HG03442 (cell line): ENCODE results near the gene EVX2.
A peak's percentile ranks its signal among the peaks of the same experiment; 100 is the strongest.

ENCODE experiments used
- ATAC-seq: cut with Tn5 transposase; IDR thresholded peaks from one replicate; pipeline ENCODE4 v1.9.1; 2021; ENCODE audit warnings: mild to moderate bottlenecking, moderate library complexity; ENCODE audit not compliant: unreplicated experiment

The EVX2 gene

DNA sequence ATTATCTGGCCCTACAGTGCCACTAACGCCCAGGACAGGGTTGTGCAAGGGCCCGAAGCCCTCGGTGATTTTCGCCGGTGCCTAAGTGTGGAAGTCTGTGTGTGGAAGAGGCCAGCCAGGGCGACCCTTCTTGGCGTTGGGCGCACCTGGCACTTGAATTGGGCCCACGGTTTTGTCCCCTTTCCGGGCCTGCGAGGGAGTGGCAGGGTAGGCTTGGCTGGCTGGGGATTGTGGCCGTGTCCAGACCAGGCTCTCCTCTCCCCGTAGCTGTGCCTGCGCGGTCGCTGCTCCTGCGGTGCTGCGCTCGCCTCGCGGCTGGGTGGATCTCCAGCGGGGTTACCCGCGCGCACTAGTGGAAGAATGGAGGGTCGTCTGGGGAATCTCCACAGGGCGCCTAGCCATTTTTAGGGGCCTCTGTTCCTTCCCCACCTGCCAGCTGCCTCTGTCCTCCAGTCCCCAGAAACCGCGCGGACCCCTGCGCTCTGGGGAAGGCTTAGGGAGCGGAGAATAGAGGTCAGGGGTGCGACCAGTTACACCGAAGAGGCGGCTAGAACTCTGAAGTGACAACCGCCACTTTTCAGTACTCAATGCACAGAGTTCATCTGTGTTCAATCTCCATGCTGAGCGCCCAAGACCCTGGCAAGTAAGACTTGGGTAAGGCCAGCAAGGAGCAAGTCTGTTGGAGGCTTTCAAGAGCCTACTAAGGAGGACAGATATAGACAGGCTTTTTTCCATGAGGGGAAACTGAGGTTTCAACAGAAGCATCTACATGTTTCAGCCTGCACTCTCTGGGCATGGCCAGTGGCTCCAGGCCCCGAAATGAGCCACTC, 16.0 kb downstream of the EVX2 start:
- no peak for ATAC-seq

DNA sequence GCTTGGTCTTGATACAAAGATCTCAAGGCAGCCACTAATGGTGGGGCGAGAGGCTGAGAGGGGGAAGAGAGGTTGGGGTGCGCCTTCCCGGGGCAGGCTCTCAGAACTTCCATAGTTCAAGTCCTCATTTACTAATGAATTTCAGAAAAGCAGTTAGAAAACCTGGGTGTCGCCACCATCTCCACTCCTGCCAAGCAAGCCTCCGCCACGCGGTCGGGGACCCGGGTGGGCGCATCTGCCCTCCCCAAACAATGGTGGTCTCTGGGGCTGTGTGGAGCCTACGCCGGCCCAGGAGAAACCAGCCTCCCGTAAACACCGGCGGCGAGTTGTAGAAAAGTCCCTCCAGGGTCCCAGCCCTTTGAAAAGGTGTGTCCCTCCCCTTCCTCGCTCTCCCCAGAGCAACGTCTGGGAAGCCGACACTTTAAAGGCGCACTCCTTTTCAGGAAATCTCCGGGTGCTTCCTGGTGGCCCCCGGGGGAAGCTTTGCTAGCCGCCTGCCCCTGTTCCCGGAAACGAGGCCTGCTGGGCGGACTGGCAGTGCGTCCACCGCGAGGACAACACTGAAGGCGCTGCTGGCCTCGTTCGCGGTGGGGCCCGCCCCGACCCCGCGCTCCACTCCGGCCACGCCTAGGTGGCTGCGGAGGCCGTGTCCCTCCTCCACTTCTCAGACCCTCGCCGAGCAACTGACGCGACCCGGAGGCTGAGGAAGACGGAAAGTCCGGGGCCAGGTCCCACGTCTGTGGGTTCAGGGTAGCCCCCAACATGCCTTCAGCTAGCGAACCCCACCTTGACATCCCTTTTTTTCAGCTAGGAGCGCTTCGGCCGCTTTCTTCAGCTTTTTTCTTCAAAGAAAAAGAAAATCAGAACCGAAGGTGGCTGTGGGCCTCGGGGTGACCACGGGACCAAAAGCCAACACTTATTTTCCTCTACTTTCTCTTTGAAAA, 16.8 kb downstream of the EVX2 start:
- ATAC-seq: no peak

DNA sequence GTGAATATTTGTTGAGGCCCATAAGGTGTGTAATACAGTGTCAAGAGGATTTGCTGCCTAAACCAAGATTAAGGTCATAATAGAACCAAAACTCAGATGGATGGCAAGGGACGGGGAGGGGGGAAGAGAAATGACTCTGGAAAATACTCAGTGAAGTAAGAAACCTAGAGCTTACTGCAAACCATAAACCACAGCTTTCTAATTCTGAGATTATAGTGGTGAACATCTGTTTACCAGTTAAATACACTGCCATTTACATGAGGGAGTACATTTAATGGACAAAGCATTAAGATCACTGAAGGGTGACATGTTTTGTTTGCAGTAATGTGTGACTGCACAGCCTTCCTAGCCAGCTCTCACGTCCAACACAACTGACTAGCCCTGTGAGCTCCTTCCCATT, 19.8 kb downstream of the EVX2 start:
- peak; percentile 64 for ATAC-seq

DNA sequence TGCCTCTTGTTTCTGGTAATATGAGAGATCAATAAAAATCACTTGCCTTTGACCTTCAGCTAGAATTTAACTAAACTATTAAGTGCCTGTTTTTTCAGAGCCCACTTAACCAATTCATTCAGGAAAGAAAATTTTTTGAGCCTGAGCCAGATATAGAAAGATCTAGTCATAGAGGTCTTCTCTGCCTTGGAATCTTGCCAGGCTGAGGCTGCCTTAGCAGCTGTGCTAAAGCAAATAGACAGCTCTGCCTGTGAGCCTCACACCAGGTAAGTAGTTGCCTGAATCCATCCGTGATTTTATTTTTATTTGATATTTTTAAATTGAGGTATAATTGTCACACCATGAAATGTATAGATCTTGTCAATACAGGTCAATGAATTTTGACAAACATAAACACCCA, 27.4 kb downstream of the EVX2 start:
- no peak for ATAC-seq

DNA sequence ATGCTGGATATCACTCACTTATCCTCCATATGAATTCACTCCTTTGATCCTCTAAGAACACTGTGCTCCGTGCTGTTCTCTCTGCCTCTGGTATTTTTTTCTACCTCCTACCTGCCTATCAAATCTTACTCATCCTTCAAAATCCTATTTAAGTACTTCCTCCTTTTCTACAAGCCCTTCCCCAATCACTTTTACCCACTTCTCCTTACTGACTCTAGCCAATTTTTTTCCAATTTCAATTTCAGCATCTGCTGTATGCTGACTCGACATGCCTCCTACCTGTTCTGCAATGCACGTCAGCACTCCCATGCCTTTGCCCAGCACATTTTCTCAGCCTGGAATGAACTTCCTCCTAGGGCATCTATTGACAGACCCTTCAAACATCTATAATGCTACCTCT, 44.4 kb downstream of the EVX2 start:
- no peak for ATAC-seq

DNA sequence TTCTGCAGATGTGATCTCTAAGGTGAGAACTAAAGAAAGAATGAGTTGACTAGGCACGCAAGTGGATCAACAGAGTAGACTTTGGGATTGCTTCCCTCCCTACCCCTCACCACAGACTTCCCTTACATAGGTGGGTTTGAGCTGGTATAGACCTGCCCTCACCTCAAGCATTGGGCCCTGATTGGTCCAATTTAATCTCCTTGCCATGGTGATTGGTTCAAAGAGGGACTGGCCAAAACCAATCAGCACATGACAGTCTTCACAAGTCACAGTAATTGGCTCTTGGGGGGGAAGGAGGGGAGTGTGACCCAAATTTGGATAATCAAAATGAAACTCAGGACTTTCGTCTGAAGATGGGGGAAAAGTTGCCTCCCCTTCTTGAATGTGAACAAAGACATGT, 45.1 kb downstream of the EVX2 start:
- ATAC-seq: no peak

DNA sequence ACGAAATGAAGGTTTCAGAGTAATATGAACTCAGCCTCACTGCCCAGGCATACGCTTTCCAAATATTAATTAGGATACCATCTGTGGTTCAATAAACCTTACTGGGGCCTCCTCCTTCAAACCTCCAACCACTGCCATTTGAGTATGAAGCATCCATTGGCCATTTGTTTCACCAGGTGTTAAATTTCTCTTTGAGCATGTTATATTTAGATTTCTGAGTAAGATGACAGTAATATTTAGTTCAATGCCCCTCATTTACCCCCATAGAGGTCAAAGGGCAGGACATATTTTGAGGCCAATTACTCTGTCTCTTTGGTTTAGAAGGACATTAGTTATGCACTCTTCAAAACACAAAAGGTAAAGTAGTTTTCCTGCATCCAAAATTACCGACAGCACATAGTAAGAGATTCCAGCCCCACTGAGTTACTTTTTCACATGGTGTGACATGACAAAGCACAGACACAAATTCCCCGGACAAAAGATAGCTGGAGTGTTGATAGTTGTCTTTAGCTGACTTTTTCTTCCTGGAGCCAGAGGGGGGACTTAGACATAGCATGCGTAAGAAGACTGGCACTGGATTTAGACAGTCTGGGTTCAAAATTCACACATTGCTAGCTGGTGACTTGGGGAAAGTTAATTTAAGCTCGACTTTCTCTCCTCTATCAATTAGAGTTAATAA, 48.6 kb downstream of the EVX2 start:
- ATAC-seq: no peak

DNA sequence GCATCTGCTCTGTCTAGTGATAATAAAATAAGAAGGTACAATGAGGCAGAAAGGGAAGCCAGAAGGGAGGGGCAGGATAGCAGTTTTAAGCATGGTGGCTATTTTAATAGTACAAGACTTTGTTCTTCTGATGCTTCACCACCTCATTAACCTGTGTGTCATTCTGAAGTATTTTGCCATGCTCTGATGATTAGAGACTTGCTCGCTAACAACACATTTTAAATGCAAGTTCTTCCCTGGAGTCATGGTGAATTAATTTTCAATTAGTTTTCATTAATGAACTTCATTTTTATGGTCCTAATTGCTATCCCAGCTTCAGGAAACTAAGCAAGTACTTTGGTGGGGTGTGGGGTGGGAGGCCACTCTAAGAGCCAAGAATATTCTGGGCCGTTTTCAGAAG, 56.0 kb downstream of the EVX2 start:
- ATAC-seq: no peak
